Skeletal muscle satellite cell (primary cell): ENCODE data around the gene SIGLEC10.

Experiments used
- H3K27me3 ChIP-seq: 2 replicates; pipeline ENCODE4 v1.7.0; 2013; ENCODE audit warnings: low read length; ENCODE audit not compliant: control insufficient read depth, insufficient read depth
- H3K36me3 ChIP-seq: 2 replicates; pipeline ENCODE4 v1.7.0; 2013; ENCODE audit warnings: mild to moderate bottlenecking, control low read depth, low read length; ENCODE audit not compliant: insufficient read depth
- H3K4me1 ChIP-seq: 2 replicates; pipeline ENCODE4 v1.7.0; 2013; ENCODE audit warnings: low read length; ENCODE audit not compliant: control insufficient read depth, insufficient read depth
- H3K4me2 ChIP-seq: 2 replicates; pipeline ENCODE4 v1.7.0; 2013; ENCODE audit warnings: mild to moderate bottlenecking, low read length
- H3K4me3 ChIP-seq: 2 replicates; pipeline ENCODE4 v1.7.0; 2013; ENCODE audit warnings: low read length
- H3K9ac ChIP-seq: 2 replicates; pipeline ENCODE4 v1.7.0; 2013; ENCODE audit warnings: mild to moderate bottlenecking, low read depth, low read length, moderate library complexity
- H3K9me3 ChIP-seq: replicated peaks from 2 replicates; pipeline ENCODE4 v1.7.0; 2013; ENCODE audit warnings: mild to moderate bottlenecking, control low read depth, low read length

The SIGLEC10 gene

DNA sequence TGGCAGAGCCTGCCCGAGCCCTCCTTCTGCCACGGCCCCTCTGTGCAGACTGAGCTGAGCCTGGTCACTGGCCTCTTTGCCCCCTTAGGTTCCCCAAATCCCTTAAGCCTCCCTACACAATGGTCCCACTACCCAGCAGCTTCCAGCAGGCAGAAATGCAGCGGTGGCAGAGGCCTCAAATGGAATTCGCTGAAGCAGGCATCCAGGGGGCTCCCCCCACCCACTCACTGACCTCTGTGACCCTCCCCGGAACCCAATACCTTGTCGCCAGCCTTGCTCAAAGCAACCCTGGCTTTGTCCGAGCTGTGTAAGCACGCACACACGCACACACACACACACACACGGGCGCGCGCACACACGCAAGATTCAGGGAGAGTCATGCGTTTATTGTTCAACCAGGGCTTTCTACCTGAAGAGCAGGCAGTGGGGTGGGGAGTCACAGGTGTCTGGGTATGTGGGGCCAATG, 29.5 kb downstream of the SIGLEC10 start, which contains the start of gene LIM2:
TSS of gene LIM2 (minus strand) at position 51 of the 466 bp plus-strand sequence. CDS start 531 bp downstream, outside the sequence.
- H3K9ac ChIP-seq = no peak within 1 kb of the TSS
- H3K4me3 ChIP-seq = no peak within 1 kb of the TSS

GRCh38 chr19:51386882-51387520, 30.4 kb downstream of the SIGLEC10 start:
- no peak overlapping the region for H3K4me2 ChIP-seq
- H3K4me1 ChIP-seq = no peaks in the 10 kb centered on the region
- H3K4me3 ChIP-seq = no peak overlapping the region
- H3K27me3 ChIP-seq = no peaks in the 10 kb centered on the region
- no peaks in the 10 kb centered on the region for H3K9me3 ChIP-seq
- no peak overlapping the region for H3K9ac ChIP-seq
- H3K36me3 ChIP-seq = no peaks in the 10 kb centered on the region

More for the DNA sequence above, 29.5 kb downstream of the SIGLEC10 start, which contains the start of gene LIM2:
- H3K36me3 ChIP-seq = no peaks in the 10 kb centered on the region
- H3K27me3 ChIP-seq = no peaks in the 10 kb centered on the region
- H3K4me1 ChIP-seq = no peaks in the 10 kb centered on the region
- no peaks in the 10 kb centered on the region for H3K9me3 ChIP-seq
- H3K4me2 ChIP-seq = no peak within 1 kb of the TSS

DNA sequence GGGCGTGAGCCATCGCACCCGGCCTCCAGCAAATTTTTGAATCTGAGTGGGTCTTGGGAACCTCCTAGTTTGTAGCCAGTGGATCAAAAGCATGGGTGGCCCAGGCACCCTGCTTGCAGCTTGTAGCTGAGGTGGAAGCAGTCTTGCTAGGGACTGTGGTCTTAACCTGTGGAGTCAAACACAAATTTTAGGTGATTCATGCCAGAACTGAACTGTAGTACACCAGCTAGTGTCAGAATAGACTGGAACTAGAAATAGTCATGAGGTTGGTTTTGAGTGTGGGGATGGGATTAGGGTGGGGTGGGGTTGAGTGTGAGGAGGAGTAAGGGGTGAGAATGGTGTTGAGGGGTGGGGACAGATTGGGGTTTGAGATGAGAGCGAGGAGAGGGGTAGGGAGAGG, 35.4 kb downstream of the SIGLEC10 start:
- Histone ChIP-seq H3K4me2 (no peak overlapping the region), H3K9me3 (no peaks in the 10 kb centered on the region), H3K4me1 (no peaks in the 10 kb centered on the region)

DNA sequence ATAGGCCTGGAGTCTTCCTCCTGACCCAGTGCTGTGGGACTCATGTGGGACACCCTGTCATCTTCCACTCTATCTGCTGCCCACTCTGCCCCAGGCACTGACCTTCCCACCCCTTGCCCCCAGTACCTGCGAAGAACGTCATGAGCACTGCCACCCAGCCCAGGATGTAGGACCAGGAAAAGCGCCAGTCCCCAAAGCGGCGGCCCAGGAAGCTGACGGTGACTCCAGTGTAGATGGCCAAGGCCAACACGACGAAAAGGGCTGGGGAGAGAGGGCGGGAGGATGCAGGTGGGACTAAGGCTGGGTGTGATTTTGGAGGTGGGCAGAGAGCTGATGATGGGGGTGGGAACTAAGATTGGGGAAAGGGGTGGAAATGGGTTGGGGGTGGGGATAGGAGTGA, 37.1 kb downstream of the SIGLEC10 start:
- no peaks in the 10 kb centered on the region for H3K27me3 ChIP-seq
- no peak overlapping the region for H3K4me3 ChIP-seq
- no peak overlapping the region for H3K4me2 ChIP-seq
- no peaks in the 10 kb centered on the region for H3K9me3 ChIP-seq
- H3K36me3 ChIP-seq = no peaks in the 10 kb centered on the region
- H3K9ac ChIP-seq = no peak overlapping the region
- H3K4me1 ChIP-seq = no peaks in the 10 kb centered on the region

More for the DNA sequence above, 35.4 kb downstream of the SIGLEC10 start:
- Histone ChIP-seq H3K9ac (no peak overlapping the region), H3K4me3 (no peak overlapping the region), H3K27me3 (no peaks in the 10 kb centered on the region), H3K36me3 (no peaks in the 10 kb centered on the region)

GRCh38 chr19:51377422-51377821, 40.0 kb downstream of the SIGLEC10 start:
- Histone ChIP-seq H3K4me1 (no peaks in the 10 kb centered on the region), H3K9ac (no peak overlapping the region), H3K9me3 (no peaks in the 10 kb centered on the region), H3K27me3 (no peaks in the 10 kb centered on the region), H3K4me3 (no peak overlapping the region), H3K36me3 (no peaks in the 10 kb centered on the region), H3K4me2 (no peak overlapping the region)

DNA sequence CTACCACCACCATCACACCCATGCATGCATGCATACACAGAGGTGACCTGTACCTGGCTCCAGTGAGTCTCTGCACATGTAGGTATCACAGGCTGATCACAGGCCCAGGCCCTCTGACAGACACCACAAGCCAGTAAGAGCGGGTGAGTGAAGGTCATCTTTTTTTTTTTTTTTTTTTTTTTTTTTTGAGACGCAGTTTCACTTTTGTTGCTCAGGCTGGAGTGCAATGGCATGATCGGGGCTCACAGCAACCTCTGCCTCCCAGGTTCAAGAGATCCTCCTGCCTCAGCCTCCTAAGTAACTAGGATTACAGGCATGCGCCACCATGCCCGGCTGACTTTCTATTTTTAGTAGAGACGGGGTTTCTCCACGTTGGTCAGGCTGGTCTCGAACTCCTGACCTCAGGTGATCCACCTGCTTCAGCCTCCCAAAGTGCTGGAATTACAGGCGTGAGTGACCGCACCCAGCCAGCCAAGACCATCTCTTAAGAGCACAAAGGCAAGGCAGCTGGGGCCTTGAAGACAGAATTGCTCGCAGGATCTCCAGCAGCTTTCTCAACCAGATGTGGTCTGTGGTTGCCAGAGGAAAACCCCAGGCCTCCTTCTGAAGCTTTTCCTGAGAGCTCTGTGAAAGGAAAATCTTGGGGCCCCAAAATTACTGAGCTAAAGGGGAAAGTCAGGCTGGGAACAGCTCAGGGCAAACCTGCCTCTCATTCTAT, 41.8 kb downstream of the SIGLEC10 start:
- H3K4me2 ChIP-seq = no peak overlapping the region
- H3K4me3 ChIP-seq = no peak overlapping the region
- no peak overlapping the region for H3K9ac ChIP-seq
- H3K4me1 ChIP-seq = no peaks in the 10 kb centered on the region
- H3K27me3 ChIP-seq = no peaks in the 10 kb centered on the region
- no peaks in the 10 kb centered on the region for H3K9me3 ChIP-seq
- H3K36me3 ChIP-seq = no peaks in the 10 kb centered on the region

DNA sequence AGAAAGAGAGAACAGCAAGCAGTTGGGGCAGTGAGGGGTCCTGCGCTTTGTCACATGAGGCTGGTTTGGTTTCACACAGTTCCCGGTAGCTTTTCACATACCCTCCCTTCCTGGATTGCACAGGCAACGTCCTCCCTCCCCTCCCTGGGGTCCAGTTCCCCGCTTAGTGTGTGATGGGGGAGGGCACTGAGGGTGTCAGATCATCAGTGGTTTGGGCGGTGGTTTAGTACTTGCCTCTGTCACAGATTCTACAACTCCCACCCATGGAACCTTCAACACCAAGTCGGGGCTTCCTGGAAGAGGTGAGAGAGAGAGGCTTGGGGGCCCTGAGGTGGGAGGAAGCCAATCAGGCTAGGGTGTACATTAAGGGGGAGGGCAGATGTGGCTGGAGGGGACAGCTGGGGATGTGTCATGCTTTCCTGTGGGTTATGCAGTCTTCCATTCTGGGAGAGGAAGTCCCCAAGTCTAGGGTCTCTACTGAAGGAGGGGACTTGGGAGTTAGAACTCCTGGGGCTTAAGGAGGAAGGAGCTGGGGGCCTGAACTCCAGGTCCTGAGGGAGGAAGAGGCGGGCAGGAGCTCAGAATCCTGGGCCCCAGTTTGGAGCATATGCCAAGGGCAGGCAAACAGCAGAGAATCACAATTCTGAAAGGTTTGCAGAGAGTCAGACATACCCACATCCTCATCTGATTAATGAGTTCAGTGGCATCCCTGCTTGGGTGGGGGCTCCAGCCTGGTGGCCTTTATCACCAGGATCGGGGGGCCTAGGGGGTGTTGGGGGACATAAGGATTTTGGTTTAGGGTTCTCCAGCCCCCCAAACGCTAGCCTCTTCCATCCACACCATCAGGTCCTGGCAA, 44.6 kb downstream of the SIGLEC10 start, which contains the start of gene NKG7:
TSS of gene NKG7 (minus strand) at position 6 of the 856 bp plus-strand sequence. CDS start 119 bp downstream, outside the sequence.
- H3K4me2 ChIP-seq = no peak within 1 kb of the TSS
- no peak within 1 kb of the TSS for H3K9ac ChIP-seq
- no peaks in the 10 kb centered on the region for H3K27me3 ChIP-seq
- peaks cover 5% of the 10 kb centered on the region for H3K4me1 ChIP-seq
- H3K36me3 ChIP-seq = no peaks in the 10 kb centered on the region
- H3K4me3 ChIP-seq = no peak within 1 kb of the TSS
- H3K9me3 ChIP-seq = no peaks in the 10 kb centered on the region

DNA sequence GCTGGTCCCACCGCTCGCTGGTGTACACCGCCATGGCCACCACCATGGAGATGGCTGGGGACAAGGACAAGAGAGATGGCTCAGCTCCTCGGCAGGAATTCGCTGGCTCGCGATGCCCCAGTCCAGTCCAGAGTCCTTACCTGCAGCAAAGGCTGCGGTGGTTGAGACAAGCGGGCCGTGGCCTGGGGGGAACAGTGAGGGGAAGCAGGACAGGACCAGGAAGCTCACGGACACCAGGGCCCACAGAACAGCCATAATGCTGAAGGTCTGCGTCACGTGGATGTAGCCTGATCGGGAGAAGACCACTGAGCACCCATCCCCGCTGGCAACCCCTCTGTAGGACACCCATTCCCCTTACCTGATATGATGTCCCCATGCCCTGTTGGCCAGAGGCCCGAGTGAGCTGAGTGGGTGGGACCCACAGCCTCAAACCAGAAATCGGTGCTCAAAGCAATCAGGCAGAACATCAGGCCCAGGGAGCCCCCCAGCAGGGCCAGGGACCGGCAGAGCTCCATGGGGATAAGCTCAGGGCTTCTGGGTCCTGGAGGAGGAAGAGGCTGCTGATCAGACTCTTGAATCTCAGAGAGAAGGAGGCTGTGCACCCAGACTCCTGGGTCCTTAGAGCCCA, 45.3 kb downstream of the SIGLEC10 start:
- H3K4me3 ChIP-seq = no peak overlapping the region
- no peak overlapping the region for H3K4me2 ChIP-seq
- peaks cover 7% of the 10 kb centered on the region for H3K4me1 ChIP-seq
- no peaks in the 10 kb centered on the region for H3K9me3 ChIP-seq
- no peaks in the 10 kb centered on the region for H3K27me3 ChIP-seq
- H3K9ac ChIP-seq = no peak overlapping the region
- no peaks in the 10 kb centered on the region for H3K36me3 ChIP-seq

- Histone ChIP-seq H3K9ac (no peak overlapping the region), H3K4me2 (no peak overlapping the region), H3K4me1 (peaks cover 13% of the 10 kb centered on the region)
Observed at GRCh38 chr19:51371186-51371690, 46.2 kb downstream of the SIGLEC10 start.

DNA sequence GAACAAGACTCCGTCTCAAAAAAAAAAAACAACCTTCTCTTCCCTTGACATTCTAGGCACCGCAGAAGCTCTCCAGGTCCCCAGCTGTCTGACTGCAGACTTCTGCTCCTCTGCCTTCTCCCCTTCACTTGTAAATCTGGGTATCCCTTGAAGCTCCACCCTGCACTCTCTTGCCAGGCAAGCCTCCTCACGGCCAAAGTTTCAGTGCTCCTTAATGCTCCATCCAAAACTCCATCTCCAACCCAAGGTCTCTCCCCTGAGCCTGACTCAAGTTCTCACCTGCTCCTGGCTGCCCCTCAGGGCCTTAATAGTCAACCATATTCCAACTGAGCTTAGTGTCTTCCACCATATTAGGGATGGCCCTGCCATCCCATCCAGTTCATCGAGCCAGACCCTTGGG, 47.2 kb downstream of the SIGLEC10 start:
- no peaks in the 10 kb centered on the region for H3K9me3 ChIP-seq
- no peak overlapping the region for H3K9ac ChIP-seq
- H3K4me2 ChIP-seq = no peak overlapping the region
- H3K4me1 ChIP-seq = peaks cover 16% of the 10 kb centered on the region
- no peak overlapping the region for H3K4me3 ChIP-seq
- H3K27me3 ChIP-seq = no peaks in the 10 kb centered on the region
- no peaks in the 10 kb centered on the region for H3K36me3 ChIP-seq

More at GRCh38 chr19:51371186-51371690, 46.2 kb downstream of the SIGLEC10 start:
- H3K9me3 ChIP-seq = no peaks in the 10 kb centered on the region
- H3K36me3 ChIP-seq = no peaks in the 10 kb centered on the region
- H3K4me3 ChIP-seq = no peak overlapping the region
- no peaks in the 10 kb centered on the region for H3K27me3 ChIP-seq
